GM11168 (cell line): Measurements from ENCODE around the gene NUDT7.

Experiments used
- in situ Hi-C: fragments of 300-500 bp; cut with MboI; formaldehyde crosslinking; loops from one replicate; pipeline ENCODE4 v1.12.0; 2022; ENCODE audit warnings: low sequenced_read_pairs; ENCODE audit not compliant: unreplicated experiment

The NUDT7 gene

GRCh38 chr16:77767826-77768225 lies 45.5 kb downstream of the NUDT7 start:
- in situ Hi-C loops, result no loop called here

GRCh38 chr16:77775911-77776909 lies 53.9 kb downstream of the NUDT7 start:
- in situ Hi-C loops, result no loop called here

- in situ Hi-C loops, result no loop called here
These were observed 55.4 kb downstream of the NUDT7 start for GRCh38 chr16:77777745-77778144.

- in situ Hi-C loops, result no loop called here
These were observed 58.1 kb downstream of the NUDT7 start for GRCh38 chr16:77780378-77780837.

- in situ Hi-C loops, result no loop called here
These were observed 58.8 kb downstream of the NUDT7 start for GRCh38 chr16:77781091-77781490.

- in situ Hi-C loops, result no loop called here
These were observed 60.4 kb downstream of the NUDT7 start for GRCh38 chr16:77782694-77783093.

GRCh38 chr16:77784441-77785372 lies 62.4 kb downstream of the NUDT7 start:
- in situ Hi-C loops, result no loop called here

- in situ Hi-C loops, result no loop called here
These were observed 63.1 kb downstream of the NUDT7 start for GRCh38 chr16:77785373-77785764.

GRCh38 chr16:77786186-77786847 lies 64.0 kb downstream of the NUDT7 start:
- in situ Hi-C loops, result no loop called here

GRCh38 chr16:77787452-77787851 lies 65.1 kb downstream of the NUDT7 start:
- in situ Hi-C loops, result no loop called here

- in situ Hi-C loops, result no loop called here
These were observed 66.1 kb downstream of the NUDT7 start, which contains the start of gene VAT1L for GRCh38 chr16:77788181-77789084. TSS of gene VAT1L (plus strand) at chr16:77788564. CDS start at chr16:77788683, 119 bp downstream.

- in situ Hi-C loops, result no loop called here
These were observed 67.0 kb downstream of the NUDT7 start for GRCh38 chr16:77789085-77790008.

GRCh38 chr16:77790009-77790372 lies 67.7 kb downstream of the NUDT7 start:
- in situ Hi-C loops, result no loop called here

- in situ Hi-C loops, result no loop called here
These were observed 68.6 kb downstream of the NUDT7 start for GRCh38 chr16:77790912-77791311.
